NCI-H1417 (cell line): ENCODE results near the gene PRR5L.
A peak's percentile ranks its signal among the peaks of the same experiment; 100 is the strongest.

Experiments used
- DNase-seq, 3 experiments: peaks; one replicate each; lab custom pipeline; 2025; lab: John Stamatoyannopoulos, UW

The PRR5L gene

GRCh38 chr11:36358436-36358835 is 62.3 kb downstream of the PRR5L start:
- DNase-seq, result no peak

- DNase-seq, result no peak
Measured at GRCh38 chr11:36360318-36360717, 64.2 kb downstream of the PRR5L start.

- DNase-seq, result no peak
Measured at GRCh38 chr11:36360826-36361415, 64.8 kb downstream of the PRR5L start.

- DNase-seq, result no peak
Measured at GRCh38 chr11:36361472-36361871, 65.4 kb downstream of the PRR5L start.

- no peak for DNase-seq
Measured at GRCh38 chr11:36361901-36362391, 65.9 kb downstream of the PRR5L start.

GRCh38 chr11:36362902-36363301 is 66.8 kb downstream of the PRR5L start:
- no peak for DNase-seq

GRCh38 chr11:36363361-36364268 is 67.5 kb downstream of the PRR5L start:
- no peak for DNase-seq

- no peak for DNase-seq
Measured at GRCh38 chr11:36364551-36365325, 68.7 kb downstream of the PRR5L start.

GRCh38 chr11:36365907-36366306 is 69.8 kb downstream of the PRR5L start:
- DNase-seq, result no peak

GRCh38 chr11:36367806-36368680 is 72.0 kb downstream of the PRR5L start:
- no peak for DNase-seq

- DNase-seq, result no peak
Measured at GRCh38 chr11:36371181-36371580, 75.1 kb downstream of the PRR5L start.

- no peak for DNase-seq
Measured at GRCh38 chr11:36371590-36371989, 75.5 kb downstream of the PRR5L start.

- DNase-seq, result no peak
Measured at GRCh38 chr11:36372101-36372771, 76.1 kb downstream of the PRR5L start.

GRCh38 chr11:36373016-36374010 is 77.2 kb downstream of the PRR5L start:
- DNase-seq, result no peak

- no peak for DNase-seq
Measured at GRCh38 chr11:36374726-36375125, 78.6 kb downstream of the PRR5L start.

- no peak for DNase-seq
Measured at GRCh38 chr11:36375353-36376008, 79.4 kb downstream of the PRR5L start.

GRCh38 chr11:36376009-36376887 is 80.2 kb downstream of the PRR5L start:
- DNase-seq, result peak in 2 of 3 experiments; percentile 9 to 14
